Esophagus squamous epithelium (tissue), 4 donors: ENCODE measurements around the gene MX1.

Source experiments
- CTCF ChIP-seq, 6 experiments: fragments of 450-650 bp in 4 of 6; fragments of 200-600 bp in 2 of 6; sonication (generic) in 2 of 6; IDR thresholded peaks; one replicate each; pipeline ENCODE4 v1.5.1; 2016 to 2019; ENCODE audit warnings: antibody characterized with exemption in 6 of 6, mild to moderate bottlenecking in 4 of 6, moderate library complexity in 4 of 6
- POLR2A ChIP-seq, 4 donors: fragments of 450-650 bp; IDR thresholded peaks; one replicate each; pipeline ENCODE4 v1.6.1; 2017; ENCODE audit warnings: antibody characterized with exemption in 4 of 4, mild to moderate bottlenecking in 4 of 4, moderate library complexity in 3 of 4

- no peak for TF ChIP-seq POLR2A (IDR thresholded peaks at IDR 0.05)
- TF ChIP-seq CTCF (IDR thresholded peaks at IDR 0.05), result no peak
These were observed 22.7 kb upstream of the MX1 start for GRCh38 chr21:41403331-41403730.
